ENCODE results near the gene CREB3L2. TPM values are rescaled to one million over a fixed set of nuclear protein-coding genes. Genes with fewer than 3 reads are reported as not detected.
A peak's percentile ranks its signal among the peaks of the same experiment; 100 is the strongest.

Gene CREB3L2
- total RNA-seq, 1 experiment from 2014 or later, result 41.2 TPM

GRCh38 chr7:138025215-138026186, 23.6 kb upstream of the CREB3L2 start:
- H3K9me2 ChIP-seq (ENCODE audit: insufficient read depth), result no peaks in the 10 kb centered on the region
- ChIA-PET CTCF (no interaction called here), POLR2A (ENCODE audit: unreplicated experiment) (no interaction called here)
- peak in 1 of 2 experiments; percentile 73 for DNase-seq
- H3K9me3 ChIP-seq (ENCODE audit: insufficient read depth, low read depth), result peaks cover 4% of the 10 kb centered on the region; the same call in 1 of the 2 replicates
- intact Hi-C loops (cut with micrococcal nuclease; ENCODE audit: unreplicated experiment), result loop anchor here (5.0 kb wide), 1 partner anchor 477 kb away; no protein-coding TSS in a partner anchor
- peak overlapping the region; percentile 4; the same call in 1 of the 2 replicates for H3K4me2 ChIP-seq
- no peaks in the 10 kb centered on the region for H3K27me3 ChIP-seq (ENCODE audit: insufficient read depth, low read depth)
- TF ChIP-seq EZH2 (IDR thresholded peaks at IDR 0.05; ENCODE audit: low read depth), result no peak
- TF ChIP-seq CTCF (conservative IDR thresholded peaks at IDR 0.05), result no peak
- H3K4me3 ChIP-seq, result no peak overlapping the region
- H3F3A ChIP-seq (ENCODE audit: insufficient read depth, low read depth), result peaks cover 10% of the 10 kb centered on the region
- no TSS peak for BruUV-seq (replicated peaks)
- H3K27ac ChIP-seq, result peak overlapping the region; percentile 18; the same call in 1 of the 2 replicates
- no peaks in the 10 kb centered on the region for H3K79me2 ChIP-seq (ENCODE audit: low read depth)
- H3K4me1 ChIP-seq (replicated peaks; ENCODE audit: insufficient read depth), result peaks cover 22% of the 10 kb centered on the region
- no peaks in the 10 kb centered on the region for H3K36me3 ChIP-seq (ENCODE audit: low read depth)
- H4K20me1 ChIP-seq (ENCODE audit: insufficient read depth), result no peaks in the 10 kb centered on the region
- H2AFZ ChIP-seq, result no peak overlapping the region

- POLR2A ChIA-PET (ENCODE audit: unreplicated experiment), result no interaction called here
- H3K36me3 ChIP-seq (ENCODE audit: low read depth), result no peaks in the 10 kb centered on the region
- peaks cover 4% of the 10 kb centered on the region; the same call in 1 of the 2 replicates for H3K9me3 ChIP-seq (ENCODE audit: insufficient read depth, low read depth)
- peak overlapping the region; percentile 18; the same call in 1 of the 2 replicates for H3K27ac ChIP-seq
- H3K4me1 ChIP-seq (replicated peaks; ENCODE audit: insufficient read depth), result peaks cover 14% of the 10 kb centered on the region
- no peaks in the 10 kb centered on the region for H3K9me2 ChIP-seq (ENCODE audit: insufficient read depth)
- no peaks in the 10 kb centered on the region for H3K27me3 ChIP-seq (ENCODE audit: insufficient read depth, low read depth)
- CTCF ChIA-PET, result no interaction called here
- BruUV-seq (replicated peaks), result no TSS peak
- TF ChIP-seq EZH2 (IDR thresholded peaks at IDR 0.05; ENCODE audit: low read depth), result no peak
- no peak for TF ChIP-seq CTCF (conservative IDR thresholded peaks at IDR 0.05)
- intact Hi-C loops (cut with micrococcal nuclease; ENCODE audit: unreplicated experiment), result loop anchor here (5.0 kb wide), 1 partner anchor 478 kb away; no protein-coding TSS in a partner anchor
- no peaks in the 10 kb centered on the region for H3K79me2 ChIP-seq (ENCODE audit: low read depth)
- no peak for DNase-seq
- H3K4me2 ChIP-seq, result no peak overlapping the region
- H2AFZ ChIP-seq, result no peak overlapping the region
- H3K4me3 ChIP-seq, result no peak overlapping the region
- peaks cover 5% of the 10 kb centered on the region for H3F3A ChIP-seq (ENCODE audit: insufficient read depth, low read depth)
- no peaks in the 10 kb centered on the region for H4K20me1 ChIP-seq (ENCODE audit: insufficient read depth)
These were observed 22.9 kb upstream of the CREB3L2 start for GRCh38 chr7:138024765-138025164.

GRCh38 chr7:138024343-138024691, 22.4 kb upstream of the CREB3L2 start:
- no peaks in the 10 kb centered on the region for H3K9me2 ChIP-seq (ENCODE audit: insufficient read depth)
- no TSS peak for BruUV-seq (replicated peaks)

More at GRCh38 chr7:138024343-138024691, 22.4 kb upstream of the CREB3L2 start:
- peaks cover 4% of the 10 kb centered on the region; the same call in 1 of the 2 replicates for H3K9me3 ChIP-seq (ENCODE audit: insufficient read depth, low read depth)
- DNase-seq, result no peak
- TF ChIP-seq CTCF (conservative IDR thresholded peaks at IDR 0.05) (no peak), EZH2 (IDR thresholded peaks at IDR 0.05; ENCODE audit: low read depth) (no peak)
- ChIA-PET POLR2A (ENCODE audit: unreplicated experiment) (no interaction called here), CTCF (no interaction called here)
- H3K27me3 ChIP-seq (ENCODE audit: insufficient read depth, low read depth), result no peaks in the 10 kb centered on the region
- no peak overlapping the region for H3K4me2 ChIP-seq
- peaks cover 5% of the 10 kb centered on the region for H3F3A ChIP-seq (ENCODE audit: insufficient read depth, low read depth)
- no peaks in the 10 kb centered on the region for H4K20me1 ChIP-seq (ENCODE audit: insufficient read depth)
- no peak overlapping the region for H3K4me3 ChIP-seq
- no peaks in the 10 kb centered on the region for H3K36me3 ChIP-seq (ENCODE audit: low read depth)
- H2AFZ ChIP-seq, result no peak overlapping the region
- H3K4me1 ChIP-seq (replicated peaks; ENCODE audit: insufficient read depth), result peaks cover 10% of the 10 kb centered on the region
- no peak overlapping the region for H3K27ac ChIP-seq
- no peaks in the 10 kb centered on the region for H3K79me2 ChIP-seq (ENCODE audit: low read depth)
- intact Hi-C loops (cut with micrococcal nuclease; ENCODE audit: unreplicated experiment), result no loop called here

Measured in PC-9 (cell line).